HK-2 (cell line): Measurements from ENCODE around the gene MSX2.

Experiments
- DNase-seq: peaks from one replicate; pipeline ENCODE4 v3.0.0-alpha.2; 2018; ENCODE audit not compliant: unreplicated experiment

The MSX2 gene

GRCh38 chr5:174724484-174725260, at the start of gene MSX2:
MSX2 (plus strand) TSS chr5:174724582; CDS start chr5:174724660, 78 bp downstream.
- DNase-seq, result no peak

GRCh38 chr5:174675110-174675509, 49.3 kb upstream of the MSX2 start:
- no peak for DNase-seq

GRCh38 chr5:174675916-174676315, 48.5 kb upstream of the MSX2 start:
- no peak for DNase-seq

GRCh38 chr5:174678107-174678506, 46.3 kb upstream of the MSX2 start:
- no peak for DNase-seq

- DNase-seq, result no peak
Measured at GRCh38 chr5:174680901-174681565, 43.3 kb upstream of the MSX2 start.

- no peak for DNase-seq
Measured at GRCh38 chr5:174687503-174687902, 36.9 kb upstream of the MSX2 start.

- DNase-seq, result no peak
Measured at GRCh38 chr5:174688441-174689354, 35.7 kb upstream of the MSX2 start.

GRCh38 chr5:174690271-174690670, 34.1 kb upstream of the MSX2 start:
- DNase-seq, result no peak

GRCh38 chr5:174692381-174692780, 32.0 kb upstream of the MSX2 start:
- no peak for DNase-seq

- DNase-seq, result no peak
Measured at GRCh38 chr5:174692982-174693422, 31.4 kb upstream of the MSX2 start.

- no peak for DNase-seq
Measured at GRCh38 chr5:174693697-174694385, 30.5 kb upstream of the MSX2 start.

GRCh38 chr5:174694611-174695010, 29.8 kb upstream of the MSX2 start:
- DNase-seq, result no peak

GRCh38 chr5:174698156-174698555, 26.2 kb upstream of the MSX2 start:
- no peak for DNase-seq

- DNase-seq, result no peak
Measured at GRCh38 chr5:174699131-174699530, 25.3 kb upstream of the MSX2 start.

- DNase-seq, result no peak
Measured at GRCh38 chr5:174706997-174707572, 17.3 kb upstream of the MSX2 start.

GRCh38 chr5:174707671-174708070, 16.7 kb upstream of the MSX2 start:
- no peak for DNase-seq

GRCh38 chr5:174708476-174709207, 15.7 kb upstream of the MSX2 start:
- no peak for DNase-seq

GRCh38 chr5:174714751-174715150, 9.6 kb upstream of the MSX2 start:
- DNase-seq, result no peak

GRCh38 chr5:174715804-174716203, 8.6 kb upstream of the MSX2 start:
- DNase-seq, result no peak

- DNase-seq, result no peak
Measured at GRCh38 chr5:174717826-174718455, 6.4 kb upstream of the MSX2 start.
